Measurements from ENCODE around the gene PROM1.

PROM1 gene

GRCh38 chr4:16083241-16084191, at the start of gene PROM1:
TSS of gene PROM1 (minus strand) at chr4:16084023. CDS start at chr4:16075906, 8,117 bp downstream.
- no peak for DNase-seq

GRCh38 chr4:16133406-16133805, 49.6 kb upstream of the PROM1 start:
- no peak for DNase-seq

GRCh38 chr4:16131293-16131692, 47.5 kb upstream of the PROM1 start:
- DNase-seq = no peak

- DNase-seq = no peak
Observed at GRCh38 chr4:16129336-16129735, 45.5 kb upstream of the PROM1 start.

- DNase-seq = no peak
Observed at GRCh38 chr4:16126714-16127113, 42.9 kb upstream of the PROM1 start.

GRCh38 chr4:16125571-16126445, 42.0 kb upstream of the PROM1 start:
- no peak for DNase-seq

- DNase-seq = no peak
Observed at GRCh38 chr4:16124232-16124631, 40.4 kb upstream of the PROM1 start.

- peak; percentile 34 for DNase-seq
Observed at GRCh38 chr4:16123356-16124084, 39.7 kb upstream of the PROM1 start.

- no peak for DNase-seq
Observed at GRCh38 chr4:16122784-16123183, 39.0 kb upstream of the PROM1 start.

- DNase-seq = no peak
Observed at GRCh38 chr4:16122308-16122711, 38.5 kb upstream of the PROM1 start.

GRCh38 chr4:16120720-16121119, 36.9 kb upstream of the PROM1 start:
- DNase-seq = no peak

- DNase-seq = no peak
Observed at GRCh38 chr4:16119981-16120380, 36.2 kb upstream of the PROM1 start.

GRCh38 chr4:16118090-16118489, 34.3 kb upstream of the PROM1 start:
- DNase-seq = no peak

- DNase-seq = no peak
Observed at GRCh38 chr4:16117164-16117563, 33.3 kb upstream of the PROM1 start.

- DNase-seq = no peak
Observed at GRCh38 chr4:16116493-16116990, 32.7 kb upstream of the PROM1 start.

- no peak for DNase-seq
Observed at GRCh38 chr4:16116019-16116418, 32.2 kb upstream of the PROM1 start.

GRCh38 chr4:16114546-16114945, 30.7 kb upstream of the PROM1 start:
- no peak for DNase-seq

GRCh38 chr4:16113741-16114140, 29.9 kb upstream of the PROM1 start:
- DNase-seq = no peak

GRCh38 chr4:16111533-16111932, 27.7 kb upstream of the PROM1 start:
- DNase-seq = no peak

- no peak for DNase-seq
Observed at GRCh38 chr4:16110661-16111290, 27.0 kb upstream of the PROM1 start.

- DNase-seq = no peak
Observed at GRCh38 chr4:16110199-16110598, 26.4 kb upstream of the PROM1 start.

GRCh38 chr4:16109256-16109655, 25.4 kb upstream of the PROM1 start:
- DNase-seq = no peak

Data from SHP77 treated with DMSO at 0.1 percent for 48 hours (cell line).